Measurements from ENCODE around the gene STARD9.

STARD9 gene

DNA sequence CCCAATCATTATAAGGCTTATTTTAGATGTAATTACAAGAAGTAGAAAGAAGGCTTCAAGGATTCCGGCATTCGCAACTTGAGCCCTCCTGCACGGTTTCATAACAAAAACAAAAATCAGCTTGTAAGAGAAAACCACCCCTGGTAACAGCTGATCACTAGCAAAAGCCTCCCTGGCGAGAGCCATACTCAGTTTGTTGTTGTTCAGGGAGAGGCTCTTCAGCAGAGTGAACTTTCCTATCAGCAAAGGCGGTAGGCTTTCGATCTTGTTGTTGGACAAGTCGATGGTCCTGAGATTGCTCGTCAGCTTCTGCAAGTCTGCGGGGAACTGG, 27.5 kb upstream of the STARD9 start:
- TF ChIP-seq, protein P1, sequence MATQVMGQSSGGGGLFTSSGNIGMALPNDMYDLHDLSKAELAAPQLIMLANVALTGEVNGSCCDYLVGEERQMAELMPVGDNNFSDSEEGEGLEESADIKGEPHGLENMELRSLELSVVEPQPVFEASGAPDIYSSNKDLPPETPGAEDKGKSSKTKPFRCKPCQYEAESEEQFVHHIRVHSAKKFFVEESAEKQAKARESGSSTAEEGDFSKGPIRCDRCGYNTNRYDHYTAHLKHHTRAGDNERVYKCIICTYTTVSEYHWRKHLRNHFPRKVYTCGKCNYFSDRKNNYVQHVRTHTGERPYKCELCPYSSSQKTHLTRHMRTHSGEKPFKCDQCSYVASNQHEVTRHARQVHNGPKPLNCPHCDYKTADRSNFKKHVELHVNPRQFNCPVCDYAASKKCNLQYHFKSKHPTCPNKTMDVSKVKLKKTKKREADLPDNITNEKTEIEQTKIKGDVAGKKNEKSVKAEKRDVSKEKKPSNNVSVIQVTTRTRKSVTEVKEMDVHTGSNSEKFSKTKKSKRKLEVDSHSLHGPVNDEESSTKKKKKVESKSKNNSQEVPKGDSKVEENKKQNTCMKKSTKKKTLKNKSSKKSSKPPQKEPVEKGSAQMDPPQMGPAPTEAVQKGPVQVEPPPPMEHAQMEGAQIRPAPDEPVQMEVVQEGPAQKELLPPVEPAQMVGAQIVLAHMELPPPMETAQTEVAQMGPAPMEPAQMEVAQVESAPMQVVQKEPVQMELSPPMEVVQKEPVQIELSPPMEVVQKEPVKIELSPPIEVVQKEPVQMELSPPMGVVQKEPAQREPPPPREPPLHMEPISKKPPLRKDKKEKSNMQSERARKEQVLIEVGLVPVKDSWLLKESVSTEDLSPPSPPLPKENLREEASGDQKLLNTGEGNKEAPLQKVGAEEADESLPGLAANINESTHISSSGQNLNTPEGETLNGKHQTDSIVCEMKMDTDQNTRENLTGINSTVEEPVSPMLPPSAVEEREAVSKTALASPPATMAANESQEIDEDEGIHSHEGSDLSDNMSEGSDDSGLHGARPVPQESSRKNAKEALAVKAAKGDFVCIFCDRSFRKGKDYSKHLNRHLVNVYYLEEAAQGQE (IDR thresholded peaks at IDR 0.05; ENCODE audit: insufficient read depth in 1 of 2, low read depth in 2 of 2, low read length in 2 of 2), result no peak
- TF ChIP-seq TAF1 (IDR thresholded peaks at IDR 0.05; ENCODE audit: borderline replicate concordance, insufficient read depth, low read length), result no peak

DNA sequence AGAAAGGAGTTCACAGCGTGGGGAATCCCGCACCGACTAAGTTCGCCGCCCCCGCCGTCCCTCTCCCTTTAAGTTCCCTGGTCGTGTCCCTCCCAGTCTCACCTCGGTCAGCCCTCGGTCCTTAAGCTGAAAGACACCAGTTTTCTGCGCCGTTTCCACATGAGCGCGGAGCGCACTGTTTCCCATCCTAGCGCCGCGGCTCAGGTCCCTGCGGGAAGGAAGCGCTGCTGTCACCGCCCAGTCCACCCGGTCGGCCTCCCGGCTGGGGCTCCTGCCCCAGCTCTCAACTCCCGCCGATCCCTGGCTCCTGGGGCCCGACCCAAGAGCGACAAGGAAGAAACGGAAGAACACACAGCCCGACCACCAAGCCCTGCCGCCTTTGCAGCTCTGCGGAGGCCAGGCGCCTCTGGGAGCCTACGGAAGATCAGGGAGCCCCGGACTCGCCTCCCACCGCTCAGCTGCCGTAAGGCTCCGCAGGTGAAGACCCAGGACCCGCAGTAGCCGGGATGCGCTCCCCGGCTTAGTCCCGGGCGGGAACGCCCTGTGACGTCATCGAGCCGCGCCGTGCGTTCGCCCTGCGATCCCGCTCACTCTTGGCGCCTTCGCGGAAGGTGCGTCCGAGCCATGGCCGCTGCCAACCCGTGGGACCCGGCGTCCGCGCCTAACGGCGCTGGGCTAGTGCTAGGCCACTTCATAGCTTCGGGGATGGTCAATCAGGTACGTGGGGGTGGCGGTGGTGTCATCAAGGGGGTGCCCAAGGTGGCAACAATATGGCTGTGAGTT, 27.0 kb upstream of the STARD9 start, which contains the start of the genes HAUS2 and LRRC57:
Gene HAUS2, plus strand, starts transcription at position 590 of the 783 bp plus-strand sequence. Its CDS starts 35 bp downstream, at position 625.
Gene LRRC57, minus strand, starts transcription at position 545 of the 783 bp plus-strand sequence. Its CDS starts 359 bp downstream, at position 186.
- TF ChIP-seq, protein P1 (IDR thresholded peaks at IDR 0.05; ENCODE audit: insufficient read depth in 1 of 2, low read depth in 2 of 2, low read length in 2 of 2), result 0 out of 4 replicates have a peak, but pooled peaks of 1 of the 2 experiments have one; percentile 39
- TF ChIP-seq TAF1 (IDR thresholded peaks at IDR 0.05; ENCODE audit: borderline replicate concordance, insufficient read depth, low read length) (peak; percentile 54; the same call in 1 of the 2 replicates), POLR2AphosphoS5 (IDR thresholded peaks at IDR 0.05; ENCODE audit: low read depth, low read length) (peak; percentile 95), SIN3A (IDR thresholded peaks at IDR 0.05; ENCODE audit: borderline replicate concordance, insufficient read depth, low read length) (no peak; the same call in 1 of the 2 replicates), FOXP2 (optimal IDR thresholded peaks at IDR 0.05; ENCODE audit: borderline replicate concordance, extremely low read depth, extremely low read length, insufficient read depth) (peak; percentile 98)

DNA sequence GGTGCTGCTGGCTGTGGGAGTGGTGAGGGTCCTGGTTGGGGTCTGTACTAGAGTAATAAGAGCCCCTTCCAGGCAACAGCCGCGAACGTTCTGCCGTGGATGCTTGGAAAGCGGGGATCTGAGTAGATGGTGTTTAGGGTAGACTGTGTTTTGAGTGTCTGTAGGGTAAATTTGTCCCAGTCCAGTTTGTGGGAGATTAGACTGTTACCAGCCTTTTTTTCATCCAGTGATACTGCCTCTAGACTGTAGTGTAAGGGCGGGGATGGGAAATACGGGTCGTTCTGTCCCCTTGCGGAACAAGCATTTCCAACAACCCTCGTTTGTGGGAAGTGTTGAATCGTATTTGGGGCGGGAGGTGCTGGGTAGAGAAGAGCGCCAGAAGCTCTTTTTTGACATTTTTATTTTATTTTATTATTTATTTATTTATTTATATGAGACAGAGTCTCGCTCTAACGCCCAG, 26.3 kb upstream of the STARD9 start:
- TF ChIP-seq, protein P1 (IDR thresholded peaks at IDR 0.05; ENCODE audit: insufficient read depth in 1 of 2, low read depth in 2 of 2, low read length in 2 of 2), result no peak
- TF ChIP-seq SIN3A (IDR thresholded peaks at IDR 0.05; ENCODE audit: borderline replicate concordance, insufficient read depth, low read length) (no peak), TAF1 (IDR thresholded peaks at IDR 0.05; ENCODE audit: borderline replicate concordance, insufficient read depth, low read length) (no peak), POLR2AphosphoS5 (IDR thresholded peaks at IDR 0.05; ENCODE audit: low read depth, low read length) (no peak), FOXP2 (optimal IDR thresholded peaks at IDR 0.05; ENCODE audit: borderline replicate concordance, extremely low read depth, extremely low read length, insufficient read depth) (no peak)

DNA sequence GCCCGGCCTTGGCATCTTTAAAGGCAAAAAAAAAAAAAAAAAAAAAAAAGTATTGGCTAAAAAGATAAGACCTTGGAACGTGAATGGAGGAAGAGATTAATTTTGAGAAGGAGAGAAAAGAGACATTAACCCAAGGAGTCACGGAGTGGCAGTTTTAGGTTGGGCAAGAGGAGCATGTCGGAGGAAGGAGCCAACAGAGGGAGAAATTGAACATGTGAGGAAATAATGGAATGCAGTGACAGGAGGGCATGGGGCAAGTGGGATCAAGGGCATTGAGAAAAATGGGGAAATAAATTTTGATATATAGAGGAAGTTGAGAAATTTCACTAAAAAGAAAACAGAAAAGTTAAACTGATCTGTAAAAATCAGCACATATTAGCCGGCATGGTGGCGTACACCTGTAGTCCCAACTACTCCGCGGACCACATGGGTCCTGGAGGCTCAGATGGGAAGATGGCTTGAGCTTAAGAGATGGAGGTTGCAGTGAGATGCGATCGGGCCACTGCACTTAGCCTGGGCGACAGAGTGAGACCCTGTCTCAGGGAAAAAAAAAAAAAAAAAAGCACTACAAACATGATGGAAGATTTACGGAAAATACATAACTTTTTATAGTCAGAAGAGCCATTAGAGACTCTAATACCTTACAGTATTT, 25.5 kb upstream of the STARD9 start:
- TF ChIP-seq, protein P1 (IDR thresholded peaks at IDR 0.05; ENCODE audit: insufficient read depth in 1 of 2, low read depth in 2 of 2, low read length in 2 of 2), result no peak
- TF ChIP-seq TAF1 (IDR thresholded peaks at IDR 0.05; ENCODE audit: borderline replicate concordance, insufficient read depth, low read length) (no peak), FOXP2 (optimal IDR thresholded peaks at IDR 0.05; ENCODE audit: borderline replicate concordance, extremely low read depth, extremely low read length, insufficient read depth) (no peak)
